NOMO-1 treated with dmso at 0.1 percent for 144 hours (cell line): ENCODE measurements around the gene EPHA6.

ENCODE experiments used
- DNase-seq: peaks from one replicate; lab custom pipeline; 2025; ENCODE audit not compliant: unreplicated experiment; lab: John Stamatoyannopoulos, UW

EPHA6 gene

GRCh38 chr3:97772926-97773325 lies 958.5 kb downstream of the EPHA6 start:
- no peak for DNase-seq

GRCh38 chr3:97778152-97778551 lies 963.8 kb downstream of the EPHA6 start:
- no peak for DNase-seq

- no peak for DNase-seq
Observed at GRCh38 chr3:97793420-97794019, 979.1 kb downstream of the EPHA6 start.

- no peak for DNase-seq
Observed at GRCh38 chr3:97795951-97796350, 981.6 kb downstream of the EPHA6 start.
